T47D (cell line): Measurements from ENCODE around the gene SYNPO2L.

Experiments
- DNase-seq, 2 experiments: peaks; one replicate each; pipeline versions ENCODE4 v3.0.0 to v3.0.0-alpha.2; 2011 to 2012; ENCODE audit warnings: low read depth in 1 of 2, low spot score in 1 of 2
- JUND ChIP-seq: IDR thresholded peaks from 2 replicates; pipeline ENCODE4 v1.6.1; 2012; ENCODE audit warnings: low read depth
- in situ Hi-C: cut with HindIII; loops from 2 replicates; pipeline ENCODE4 v1.10.0; 2016; ENCODE audit warnings: low sequenced_read_pairs, low pct_unique_long_range_greater_than_20kb

The SYNPO2L gene

GRCh38 chr10:73614720-73615119, 41.1 kb downstream of the SYNPO2L start:
- no peak for TF ChIP-seq JUND
- in situ Hi-C loops, result no loop called here

GRCh38 chr10:73609116-73609515, 46.7 kb downstream of the SYNPO2L start:
- TF ChIP-seq JUND, result no peak
- in situ Hi-C loops, result no loop called here

More at GRCh38 chr10:73614720-73615119, 41.1 kb downstream of the SYNPO2L start:
- no peak for DNase-seq

GRCh38 chr10:73601486-73601921, 54.3 kb downstream of the SYNPO2L start:
- in situ Hi-C loops, result no loop called here
- peak; percentile 89; the same call in 1 of the 2 replicates for TF ChIP-seq JUND
- DNase-seq, result peak; percentile 74 to 99

More at GRCh38 chr10:73609116-73609515, 46.7 kb downstream of the SYNPO2L start:
- DNase-seq, result no peak

GRCh38 chr10:73597346-73597745, 58.5 kb downstream of the SYNPO2L start:
- in situ Hi-C loops, result no loop called here
- no peak for DNase-seq
- TF ChIP-seq JUND, result no peak
